GM12891 (cell line): ENCODE results near the gene GIGYF1.

ENCODE experiments used
- PAX5 ChIP-seq: IDR thresholded peaks from 2 replicates; pipeline ENCODE4 v1.6.1; 2011; ENCODE audit warnings: low read length, moderate library complexity, mild to moderate bottlenecking; ENCODE audit not compliant: insufficient read depth, severe bottlenecking
- POLR2A ChIP-seq: IDR thresholded peaks from 2 replicates; pipeline ENCODE4 v1.6.1; 2011; ENCODE audit warnings: low read depth, low read length, control low read depth
- TAF1 ChIP-seq: IDR thresholded peaks from 2 replicates; pipeline ENCODE4 v1.6.1; 2011; ENCODE audit warnings: low read depth, low read length, control low read depth

- TF ChIP-seq POLR2A = no peak
- no peak for TF ChIP-seq TAF1
- TF ChIP-seq PAX5 = no peak
Observed at GRCh38 chr7:100677308-100678267, 16.5 kb downstream of the GIGYF1 start.
